ENCODE measurements around the gene BATF.
A peak's percentile ranks its signal among the peaks of the same experiment; 100 is the strongest.
"Not testable (repeated sequence)": the region's sequence is repeated elsewhere in the genome, so short reads cannot be mapped to it uniquely, and the experiment has no call there.

The BATF gene, protein sequence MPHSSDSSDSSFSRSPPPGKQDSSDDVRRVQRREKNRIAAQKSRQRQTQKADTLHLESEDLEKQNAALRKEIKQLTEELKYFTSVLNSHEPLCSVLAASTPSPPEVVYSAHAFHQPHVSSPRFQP

GRCh38 chr14:75522224-75522982 is at the start of gene BATF:
BATF (plus strand) TSS chr14:75522469; CDS start chr14:75522683, 214 bp downstream.
- DNase-seq: peak; percentile 89

DNA sequence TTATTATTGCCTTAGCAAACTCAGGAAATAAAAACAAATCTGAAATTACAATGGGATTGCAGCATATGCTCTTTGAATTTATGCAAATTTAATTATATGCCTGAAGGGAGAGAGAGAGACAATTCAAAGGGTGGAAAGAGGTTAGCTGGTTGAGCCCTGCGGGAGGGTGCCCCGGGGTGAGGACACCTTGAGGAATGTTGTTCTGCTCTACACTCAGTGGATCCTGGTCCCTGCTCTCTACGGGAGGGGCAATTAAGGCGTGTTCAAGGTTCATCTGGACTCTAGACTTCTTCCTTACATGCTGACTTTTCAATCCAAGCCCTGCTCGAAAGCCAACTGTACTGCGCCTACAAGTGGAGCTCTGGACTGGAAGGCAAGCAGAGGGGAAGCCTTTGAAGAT is 48.1 kb upstream of the BATF start:
- not testable (repeated sequence) for DNase-seq

DNA sequence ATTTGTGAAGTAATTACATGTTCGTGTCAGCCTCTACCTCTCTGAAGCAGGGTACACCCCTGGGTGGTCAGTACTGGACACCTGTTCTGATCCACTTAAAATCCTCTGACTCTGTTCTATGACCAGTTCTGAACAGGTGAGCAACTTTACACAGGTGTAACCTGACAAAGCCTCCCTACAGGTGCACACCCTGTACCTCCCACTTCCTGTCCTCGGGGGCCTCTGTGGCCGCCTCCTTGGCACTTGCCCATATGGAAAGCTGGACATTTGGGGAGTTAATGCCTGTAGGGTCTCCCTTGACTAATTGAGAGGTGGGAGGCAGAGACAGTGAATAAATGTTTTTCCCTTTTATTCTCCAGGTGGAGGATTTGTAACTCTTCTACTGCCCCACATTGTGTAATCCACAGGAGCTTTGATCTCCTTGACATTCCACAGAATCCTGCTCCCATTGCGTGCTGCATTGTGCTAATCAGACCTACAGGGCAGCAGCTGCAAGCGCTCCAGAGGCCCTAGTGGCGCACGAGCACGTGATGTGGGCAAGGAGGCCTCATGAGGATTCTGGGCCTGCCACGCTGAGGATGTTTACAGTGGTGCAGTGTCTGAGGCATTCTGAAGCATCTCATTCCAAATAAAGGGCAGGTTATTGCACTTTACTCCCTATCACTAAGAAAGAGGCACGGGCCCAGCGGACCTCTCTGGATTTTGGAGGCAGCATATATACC is 45.8 kb upstream of the BATF start:
- DNase-seq: no peak

- no peak for DNase-seq
Measured at GRCh38 chr14:75477881-75478280, 44.4 kb upstream of the BATF start.

- DNase-seq: no peak
Measured at GRCh38 chr14:75479770-75480600, 42.3 kb upstream of the BATF start.

DNA sequence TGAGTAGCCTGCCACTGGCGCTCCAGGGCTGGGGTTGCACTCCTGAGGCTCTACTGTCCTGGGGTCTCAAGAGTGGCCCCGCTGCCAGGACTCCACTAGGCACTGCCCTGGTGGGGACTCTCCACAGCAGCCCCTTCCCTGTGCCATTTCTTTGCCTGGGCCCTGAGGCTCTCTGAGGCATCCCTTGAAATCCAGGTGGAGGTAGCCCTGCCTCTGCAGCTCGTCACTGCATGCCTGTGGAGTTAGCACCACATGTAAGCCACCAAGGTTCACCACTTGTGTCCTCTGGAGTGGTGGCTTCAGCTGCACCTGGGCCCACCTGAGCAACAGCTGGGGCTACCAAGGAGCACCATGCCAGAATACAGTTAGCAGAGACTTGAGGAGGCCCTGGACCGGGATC is 39.9 kb upstream of the BATF start:
- DNase-seq: no peak

- no peak for DNase-seq
Measured at GRCh38 chr14:75484711-75485429, 37.4 kb upstream of the BATF start.

GRCh38 chr14:75486318-75486717 is 36.0 kb upstream of the BATF start:
- DNase-seq: peak; percentile 84

- DNase-seq: no peak
Measured at GRCh38 chr14:75487155-75487671, 35.1 kb upstream of the BATF start.

DNA sequence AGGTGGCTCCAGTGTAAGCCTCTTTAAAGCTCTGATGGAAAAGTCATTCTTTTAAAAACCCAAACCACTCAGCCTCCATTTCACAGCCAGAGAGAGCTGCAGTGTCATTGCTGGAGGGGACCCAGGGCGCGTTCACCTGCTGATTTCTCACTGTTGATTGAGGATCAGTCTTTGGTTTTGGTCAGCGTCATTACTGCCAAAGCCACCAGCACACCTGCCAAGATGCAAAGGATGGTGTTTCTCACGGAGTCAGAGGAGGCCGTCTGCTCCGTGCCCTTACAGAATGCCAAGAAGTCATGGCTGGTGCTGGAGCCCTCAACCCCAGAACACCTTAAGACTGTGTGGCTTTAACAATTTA is 32.8 kb upstream of the BATF start:
- no peak for DNase-seq

DNA sequence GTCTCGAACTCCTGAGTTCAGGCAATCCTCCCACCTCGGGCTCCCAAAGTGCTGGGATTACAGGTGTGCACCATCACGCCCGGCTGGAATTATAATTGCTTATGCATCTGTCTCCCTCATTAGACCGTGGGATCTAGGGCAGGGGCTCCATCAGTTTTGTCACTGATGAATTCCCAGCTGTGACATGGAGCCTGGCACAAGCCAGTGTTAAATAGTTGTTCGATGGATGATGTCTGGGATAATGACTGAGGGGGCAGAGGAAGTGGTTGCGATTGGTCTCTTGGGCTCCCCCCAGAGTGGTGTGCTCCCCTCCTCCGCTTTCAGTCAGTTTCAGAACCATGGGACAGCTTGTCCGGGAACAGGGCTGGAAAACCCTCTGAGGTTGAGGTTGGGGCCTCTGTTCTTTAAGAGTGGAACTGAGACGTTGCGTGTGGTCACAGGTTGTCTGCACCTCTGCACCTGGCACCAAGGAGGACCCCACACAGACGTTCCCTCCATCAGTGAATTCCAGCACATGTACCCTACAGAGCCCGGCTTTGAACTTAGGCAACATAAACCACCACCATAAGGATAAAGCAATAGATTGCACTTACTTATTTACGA is 30.8 kb upstream of the BATF start:
- no peak for DNase-seq

- DNase-seq: no peak
Measured at GRCh38 chr14:75492832-75493591, 29.3 kb upstream of the BATF start.

DNA sequence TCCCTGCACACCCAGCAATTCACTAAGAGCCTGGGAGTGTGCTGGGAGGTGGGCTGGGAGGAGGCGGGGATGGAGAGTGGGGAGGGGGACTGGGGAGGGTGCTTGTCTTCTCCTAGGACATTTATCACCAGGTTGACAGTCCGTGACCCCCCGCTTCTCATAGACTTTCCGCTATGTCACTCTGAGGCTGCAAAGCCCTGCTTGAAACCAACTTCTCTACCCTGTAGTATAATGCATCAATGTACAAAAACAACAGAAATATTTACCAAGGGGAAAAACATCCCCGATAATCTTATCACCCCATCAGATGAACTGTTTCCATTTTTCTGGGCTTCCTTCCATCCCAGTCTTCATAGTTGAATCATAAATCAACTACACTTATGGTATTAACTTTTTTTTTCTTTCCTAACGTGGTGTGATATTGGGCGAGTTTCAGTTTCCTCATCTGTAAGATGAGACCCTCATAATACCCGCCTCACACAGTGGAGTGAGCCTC is 28.6 kb upstream of the BATF start:
- no peak for DNase-seq

GRCh38 chr14:75494896-75495295 is 27.4 kb upstream of the BATF start:
- DNase-seq: no peak

DNA sequence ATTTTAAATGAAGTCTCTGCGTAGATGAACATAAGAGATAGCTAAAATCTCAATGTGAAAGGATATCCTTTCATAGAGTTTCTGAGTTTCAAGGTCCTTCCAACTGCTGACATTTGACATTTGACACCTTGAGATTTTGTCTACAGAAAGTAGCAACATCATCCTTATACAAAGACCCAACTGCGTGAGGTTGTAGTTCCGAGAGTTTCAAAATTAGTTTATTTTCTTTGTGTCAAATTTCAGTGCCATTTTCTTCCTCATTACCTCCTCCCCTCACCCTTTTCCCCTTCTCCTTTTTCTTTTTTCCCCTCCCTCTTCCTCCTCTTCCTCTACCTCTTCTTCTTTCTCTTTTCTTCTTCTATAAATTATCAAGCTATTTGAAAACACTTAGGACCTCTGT is 26.9 kb upstream of the BATF start:
- no peak for DNase-seq

DNA sequence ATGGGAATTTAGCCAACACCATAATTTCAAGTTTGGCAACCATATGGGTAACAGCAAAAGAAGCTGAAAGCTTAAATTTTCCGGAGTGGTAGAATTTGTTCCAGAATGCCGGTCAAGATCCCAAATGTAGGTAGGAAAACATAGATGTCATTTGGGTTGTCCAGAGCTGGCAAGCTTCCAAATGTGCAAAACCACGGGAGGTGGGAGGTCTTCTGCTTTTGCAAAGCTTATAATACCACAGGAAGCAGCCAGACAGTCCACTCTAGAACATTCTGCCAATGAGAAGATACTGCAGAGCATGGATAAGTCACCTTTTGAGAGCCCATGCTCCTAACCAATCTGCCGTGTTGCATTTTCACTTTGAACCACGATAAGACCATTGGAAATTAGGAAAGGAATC is 26.4 kb upstream of the BATF start:
- DNase-seq: peak; percentile 23

GRCh38 chr14:75496755-75497154 is 25.5 kb upstream of the BATF start:
- peak; percentile 17 for DNase-seq

GRCh38 chr14:75497191-75497590 is 25.1 kb upstream of the BATF start:
- peak; percentile 79 for DNase-seq

GRCh38 chr14:75497701-75498100 is 24.6 kb upstream of the BATF start:
- DNase-seq: no peak

DNA sequence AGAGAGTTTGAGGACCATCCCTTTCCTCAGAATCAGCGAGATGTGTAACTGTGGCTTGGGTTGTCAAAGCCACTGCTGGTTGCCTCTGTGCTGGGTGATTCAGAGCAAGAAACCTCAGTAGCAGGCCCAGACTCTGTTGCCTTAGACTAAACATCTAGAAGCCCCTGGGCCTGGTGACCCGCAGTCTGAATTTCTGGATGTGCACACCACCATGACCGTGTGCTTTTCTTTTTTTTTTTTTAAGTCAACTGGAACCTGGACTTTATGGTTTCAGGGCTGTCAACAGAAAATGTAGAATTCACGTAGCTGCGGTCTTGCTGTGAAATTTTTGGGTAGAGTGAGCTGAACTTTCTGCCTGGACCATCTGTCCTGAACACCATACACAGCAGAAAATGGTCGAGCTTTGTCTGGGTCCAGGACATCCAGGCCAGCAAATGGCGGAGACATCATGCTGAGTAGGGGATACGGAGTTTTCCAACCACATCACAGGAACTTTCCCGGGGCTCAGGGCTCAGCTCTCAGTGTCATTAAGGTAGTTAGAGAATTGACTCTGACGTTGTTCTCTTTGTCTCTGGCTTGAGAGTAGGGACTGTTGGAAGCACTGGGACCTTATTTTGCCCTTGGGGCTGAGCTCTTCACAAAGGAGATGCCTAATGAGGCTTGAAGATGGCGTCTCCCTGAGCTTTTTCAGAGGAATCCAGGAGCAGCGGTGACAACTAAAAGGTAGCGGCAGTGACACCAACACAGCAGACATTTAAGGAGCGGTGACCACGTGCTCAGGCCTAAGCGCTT is 23.0 kb upstream of the BATF start:
- DNase-seq: no peak

All from hematopoietic multipotent progenitor cell treated with erythropoietin and hydrocortisone succinate and interleukin-3 and kit ligand, for 6 days (in vitro differentiated cells).